Measurements from ENCODE around the gene PPP1R11. TPM values are rescaled to one million over a fixed set of nuclear protein-coding genes. Genes with fewer than 3 reads are reported as not detected.

Gene PPP1R11
- total RNA-seq, 2 donors from 2014 or later = 48.5 to 53.3 TPM

- no peaks in the 10 kb centered on the region for H3K9me3 Mint-ChIP-seq
- H3K27ac Mint-ChIP-seq = no peak overlapping the region
- no peak for ATAC-seq
These were observed 19.8 kb upstream of the PPP1R11 start for GRCh38 chr6:30047220-30047619.

GRCh38 chr6:30053682-30054081 lies 13.3 kb upstream of the PPP1R11 start:
- no peak for ATAC-seq
- no peaks in the 10 kb centered on the region for H3K9me3 Mint-ChIP-seq
- DNase-seq (ENCODE audit: low spot score in 2 of 2) = no peak

More at GRCh38 chr6:30047220-30047619, 19.8 kb upstream of the PPP1R11 start:
- no peaks in the 10 kb centered on the region for H3K36me3 Mint-ChIP-seq
- DNase-seq (ENCODE audit: low spot score in 2 of 2) = no peak

DNA sequence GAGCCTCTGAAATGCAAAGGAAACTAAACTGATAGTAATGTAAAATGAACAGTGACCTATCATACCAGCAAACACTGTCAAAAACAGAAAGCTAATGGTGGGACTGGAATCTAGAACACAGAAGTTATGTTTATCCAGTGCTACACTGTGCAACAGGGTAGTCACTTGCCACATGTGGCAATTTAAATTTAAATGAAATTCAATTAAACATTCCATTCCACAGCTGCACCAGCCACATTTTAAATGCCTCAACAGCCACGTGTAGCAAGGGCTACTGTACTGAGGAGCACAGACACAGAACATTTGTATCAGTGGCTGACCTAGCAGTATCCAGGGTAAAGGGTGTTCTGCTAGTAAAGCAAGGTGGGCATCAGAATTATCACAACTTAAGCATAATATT lies 11.5 kb upstream of the PPP1R11 start:
- ATAC-seq = no peak
- H3K9me3 Mint-ChIP-seq = no peaks in the 10 kb centered on the region
- peaks cover 0 to 1% of the 10 kb centered on the region in 2 donors for H3K36me3 Mint-ChIP-seq
- DNase-seq (ENCODE audit: low spot score in 2 of 2) = no peak
- no peak overlapping the region for H3K27ac Mint-ChIP-seq

More at GRCh38 chr6:30053682-30054081, 13.3 kb upstream of the PPP1R11 start:
- Mint-ChIP-seq H3K36me3 (no peaks in the 10 kb centered on the region), H3K27ac (no peak overlapping the region)

GRCh38 chr6:30060606-30061091 lies 6.3 kb upstream of the PPP1R11 start:
- Mint-ChIP-seq H3K27ac (peak overlapping the region; percentile 91 to 94), H3K36me3 (peaks cover 15 to 37% of the 10 kb centered on the region in 2 donors), H3K9me3 (peaks cover 0 to 4% of the 10 kb centered on the region in 2 donors)
- DNase-seq (ENCODE audit: low spot score in 2 of 2) = no peak
- ATAC-seq = peak; percentile 24 to 31

DNA sequence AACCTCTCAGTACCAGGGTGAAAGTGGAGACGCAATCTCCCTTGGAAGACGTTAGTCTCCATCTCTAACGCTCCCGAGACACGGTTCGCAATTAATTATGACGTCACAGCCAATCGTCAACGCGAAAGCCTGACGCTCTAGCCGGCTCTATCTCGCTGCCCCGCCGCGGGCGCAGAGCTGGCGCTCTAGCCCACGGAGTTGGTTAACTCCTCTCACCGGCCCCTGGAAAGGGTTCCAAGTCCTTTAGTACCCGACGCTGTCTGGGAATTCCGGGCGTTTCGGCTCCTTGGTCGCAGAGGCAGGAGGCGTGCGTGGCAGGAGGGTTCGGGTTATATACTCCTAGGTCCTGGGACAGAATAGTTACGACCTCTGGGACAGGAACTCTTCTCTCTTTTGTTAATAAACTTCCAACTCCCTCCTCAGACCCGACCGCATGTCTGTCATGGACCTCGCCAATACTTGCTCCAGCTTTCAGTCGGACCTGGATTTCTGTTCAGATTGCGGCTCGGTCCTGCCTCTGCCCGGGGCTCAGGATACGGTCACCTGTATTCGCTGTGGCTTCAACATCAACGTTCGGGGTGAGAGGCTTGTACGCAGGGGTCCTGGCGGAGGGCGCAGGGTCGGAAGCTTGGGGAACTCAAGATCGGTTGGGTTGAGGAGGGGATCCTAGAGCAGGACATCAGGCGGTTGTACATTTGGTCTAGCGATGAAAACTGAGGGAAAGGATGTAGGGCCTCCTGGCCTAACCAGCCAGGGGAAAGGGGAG lies 5.7 kb upstream of the PPP1R11 start, which contains the start of gene POLR1H:
POLR1H (plus strand) TSS at position 174 of the 766 bp plus-strand sequence; CDS start at position 434, 260 bp downstream.
- H3K9me3 Mint-ChIP-seq = peaks cover 0 to 4% of the 10 kb centered on the region in 2 donors
- ATAC-seq (peak; percentile 89 to 94), DNase-seq (ENCODE audit: low spot score in 2 of 2) (peak; percentile 79 to 85)
- H3K36me3 Mint-ChIP-seq = peaks cover 17 to 37% of the 10 kb centered on the region in 2 donors
- H3K27ac Mint-ChIP-seq = peak within 1 kb of the TSS; percentile 91 to 99

- H3K9me3 Mint-ChIP-seq = peaks cover 0 to 4% of the 10 kb centered on the region in 2 donors
- DNase-seq (ENCODE audit: low spot score in 2 of 2) = no peak
- ATAC-seq = peak; percentile 46 to 47
These were observed 5.0 kb upstream of the PPP1R11 start for GRCh38 chr6:30061858-30062458.

DNA sequence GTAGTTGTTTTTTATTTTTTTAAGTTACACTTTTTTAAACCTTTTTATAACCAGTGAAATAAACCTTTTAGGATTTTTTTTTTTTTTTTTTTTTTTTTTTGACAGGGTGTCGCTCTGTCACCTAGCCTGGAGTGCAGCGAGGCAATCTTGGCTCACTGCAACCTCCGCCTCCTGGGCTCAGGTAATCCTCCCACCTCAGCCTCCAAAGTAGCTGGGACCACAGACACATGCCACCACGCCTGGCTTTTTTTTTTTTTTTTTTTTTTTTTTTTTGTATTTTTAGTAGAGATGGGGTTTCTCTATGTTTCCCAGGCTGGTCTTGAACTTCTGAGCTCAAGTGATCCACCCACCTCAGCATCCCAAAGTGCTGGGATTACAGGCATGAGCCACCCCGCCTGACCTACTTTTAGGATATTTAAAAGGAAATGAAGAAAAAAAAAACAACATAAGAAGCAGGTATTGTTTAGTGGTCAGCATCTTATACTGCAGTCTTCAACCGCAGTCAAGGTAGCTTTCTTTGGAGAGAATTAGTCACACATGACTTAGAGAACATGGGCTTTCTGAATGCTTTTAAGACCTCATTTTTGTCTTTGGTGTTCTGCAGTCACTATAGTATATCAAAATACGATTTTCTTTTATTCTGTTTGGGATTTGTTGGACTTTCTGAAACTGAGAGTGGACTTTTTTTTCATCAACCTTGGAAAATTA lies 4.4 kb upstream of the PPP1R11 start:
- Mint-ChIP-seq H3K36me3 (peaks cover 27 to 47% of the 10 kb centered on the region in 2 donors), H3K9me3 (peaks cover 0 to 4% of the 10 kb centered on the region in 2 donors), H3K27ac (peak overlapping the region; percentile 91 to 99)
- no peak for ATAC-seq
- DNase-seq (ENCODE audit: low spot score in 2 of 2) = no peak

More at GRCh38 chr6:30061858-30062458, 5.0 kb upstream of the PPP1R11 start:
- H3K27ac Mint-ChIP-seq = peak overlapping the region; percentile 91 to 99
- H3K36me3 Mint-ChIP-seq = peaks cover 20 to 40% of the 10 kb centered on the region in 2 donors

- H3K27ac Mint-ChIP-seq = peak overlapping the region; percentile 64 to 67
These were observed 3.7 kb upstream of the PPP1R11 start for GRCh38 chr6:30063315-30063714.

GRCh38 chr6:30066082-30066481 lies 916 bp upstream of the PPP1R11 start:
- Mint-ChIP-seq H3K9me3 (peaks cover 0 to 4% of the 10 kb centered on the region in 2 donors), H3K27ac (peak overlapping the region; percentile 91 to 100), H3K36me3 (peaks cover 52 to 54% of the 10 kb centered on the region in 2 donors)
- ATAC-seq = no peak
- DNase-seq (ENCODE audit: low spot score in 2 of 2) = no peak

More at GRCh38 chr6:30063315-30063714, 3.7 kb upstream of the PPP1R11 start:
- H3K36me3 Mint-ChIP-seq = peaks cover 34 to 51% of the 10 kb centered on the region in 2 donors
- no peak for ATAC-seq
- no peak for DNase-seq (ENCODE audit: low spot score in 2 of 2)
- H3K9me3 Mint-ChIP-seq = peaks cover 0 to 4% of the 10 kb centered on the region in 2 donors

DNA sequence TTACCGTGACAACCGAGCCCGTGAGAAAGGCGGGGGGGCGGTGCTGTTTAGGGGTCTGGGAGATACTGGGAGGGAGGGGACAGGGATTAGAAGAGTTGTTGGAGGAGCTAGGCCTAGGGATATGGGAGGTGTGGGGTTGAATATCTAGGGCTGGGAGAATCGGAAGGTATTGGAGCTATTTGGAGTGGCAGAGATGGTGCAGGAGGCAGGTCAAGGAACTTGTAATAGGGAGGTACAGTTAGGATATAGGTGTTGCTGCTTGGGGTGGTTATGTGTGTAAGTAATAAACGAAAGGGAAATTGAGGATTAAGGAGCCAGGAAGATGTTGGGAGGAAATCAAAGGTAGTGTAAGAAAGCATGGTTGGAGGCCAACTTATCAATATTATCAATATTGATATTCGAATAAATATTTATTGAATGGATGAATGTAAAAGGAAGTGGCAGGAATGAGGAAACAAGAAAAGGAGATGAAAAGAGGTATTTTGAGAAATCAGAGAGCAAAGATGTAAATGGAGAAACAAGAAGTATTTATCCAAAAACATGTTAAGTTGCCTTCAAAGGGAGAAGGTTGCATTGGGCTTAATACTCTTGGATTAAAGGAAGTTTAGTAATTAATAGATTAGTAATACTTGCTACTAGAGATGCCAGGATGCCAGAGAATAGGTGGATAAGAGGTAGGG lies 602 bp downstream of the PPP1R11 start:
- no peak for ATAC-seq
- Mint-ChIP-seq H3K36me3 (peaks cover 48 to 51% of the 10 kb centered on the region in 2 donors), H3K9me3 (peaks cover 0 to 4% of the 10 kb centered on the region in 2 donors), H3K27ac (peak overlapping the region; percentile 91 to 100)
- DNase-seq (ENCODE audit: low spot score in 2 of 2) = no peak

DNA sequence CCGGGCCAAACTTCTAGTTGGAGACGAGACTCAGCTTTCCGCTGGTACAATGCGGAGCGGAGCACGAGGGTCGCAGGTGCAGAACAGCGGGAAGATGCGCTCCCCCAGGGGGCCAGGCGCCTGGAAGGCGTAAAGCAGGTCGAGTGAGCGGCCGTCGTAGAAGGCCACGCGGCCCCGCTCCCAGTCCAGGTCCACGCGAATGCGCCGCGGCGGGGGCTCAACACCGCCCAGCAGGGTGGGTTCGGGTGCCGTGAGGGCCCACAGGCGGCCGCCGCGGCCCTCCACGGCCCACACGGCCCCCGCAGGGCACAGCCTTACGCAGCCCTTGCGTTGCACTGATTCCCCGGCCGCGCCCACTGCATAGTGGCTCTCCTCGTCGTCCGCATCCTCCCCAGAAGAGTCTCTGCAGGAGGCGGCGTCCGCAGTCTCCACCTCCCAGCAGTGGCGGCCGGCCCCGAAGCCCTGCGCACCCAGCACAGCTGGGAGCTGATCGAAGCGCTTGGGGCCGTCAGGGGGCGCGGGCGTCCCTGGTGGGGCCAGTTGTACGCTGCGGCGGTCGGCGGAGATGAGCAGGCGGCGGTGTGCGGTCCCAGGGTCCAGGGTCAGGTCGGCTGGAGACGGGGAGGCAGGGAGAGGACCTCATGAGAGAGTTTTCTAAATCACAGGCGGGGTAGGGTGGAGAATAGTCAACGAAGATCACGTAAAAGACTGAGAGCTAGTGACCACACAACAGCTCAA lies 4.3 kb downstream of the PPP1R11 start:
- H3K36me3 Mint-ChIP-seq = peaks cover 35 to 43% of the 10 kb centered on the region in 2 donors
- no peak overlapping the region for H3K27ac Mint-ChIP-seq
- no peaks in the 10 kb centered on the region for H3K9me3 Mint-ChIP-seq
- ATAC-seq = no peak
- no peak for DNase-seq (ENCODE audit: low spot score in 2 of 2)

GRCh38 chr6:30071858-30072257 lies 4.9 kb downstream of the PPP1R11 start:
- DNase-seq (ENCODE audit: low spot score in 2 of 2) (no peak), ATAC-seq (no peak)
- Mint-ChIP-seq H3K27ac (no peak overlapping the region), H3K36me3 (peaks cover 34 to 40% of the 10 kb centered on the region in 2 donors), H3K9me3 (no peaks in the 10 kb centered on the region)

DNA sequence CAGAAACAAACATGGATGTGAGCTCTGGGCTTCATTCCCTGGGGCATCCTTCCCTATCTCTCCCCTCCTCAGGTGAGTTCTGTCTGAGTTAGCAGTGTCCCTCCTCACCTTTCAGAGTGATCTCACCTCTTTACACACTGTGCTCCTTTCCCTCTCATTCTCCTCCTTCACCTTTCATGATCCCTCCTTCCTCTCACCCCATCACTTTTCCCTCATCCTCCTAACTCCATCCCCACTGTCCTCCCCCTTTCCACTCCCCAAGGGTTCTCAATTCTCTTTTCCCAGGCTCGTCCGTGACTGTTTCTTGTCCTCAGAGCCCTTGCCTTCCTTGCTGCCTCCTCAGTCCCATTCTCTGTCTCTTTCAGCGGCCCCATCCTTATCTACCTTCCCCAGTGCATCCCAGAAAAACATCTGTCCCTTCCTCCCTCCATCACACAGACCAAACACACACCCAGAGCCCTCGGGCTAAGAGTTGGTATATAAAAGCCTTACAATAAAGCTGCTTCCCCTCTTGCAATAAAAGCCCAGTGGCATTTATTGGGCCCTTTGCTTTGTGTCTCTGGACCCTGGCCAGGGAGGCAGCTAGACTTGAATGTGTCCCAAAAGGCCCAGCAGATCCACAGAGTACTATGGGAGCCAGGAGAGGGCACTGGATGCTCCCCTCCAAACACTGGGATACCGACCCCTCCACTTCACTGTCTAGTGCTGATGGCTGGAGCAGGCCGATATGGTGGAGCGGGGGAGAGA lies 6.7 kb downstream of the PPP1R11 start:
- ATAC-seq = no peak
- peaks cover 19 to 23% of the 10 kb centered on the region in 2 donors for H3K36me3 Mint-ChIP-seq
- no peaks in the 10 kb centered on the region for H3K9me3 Mint-ChIP-seq

DNA sequence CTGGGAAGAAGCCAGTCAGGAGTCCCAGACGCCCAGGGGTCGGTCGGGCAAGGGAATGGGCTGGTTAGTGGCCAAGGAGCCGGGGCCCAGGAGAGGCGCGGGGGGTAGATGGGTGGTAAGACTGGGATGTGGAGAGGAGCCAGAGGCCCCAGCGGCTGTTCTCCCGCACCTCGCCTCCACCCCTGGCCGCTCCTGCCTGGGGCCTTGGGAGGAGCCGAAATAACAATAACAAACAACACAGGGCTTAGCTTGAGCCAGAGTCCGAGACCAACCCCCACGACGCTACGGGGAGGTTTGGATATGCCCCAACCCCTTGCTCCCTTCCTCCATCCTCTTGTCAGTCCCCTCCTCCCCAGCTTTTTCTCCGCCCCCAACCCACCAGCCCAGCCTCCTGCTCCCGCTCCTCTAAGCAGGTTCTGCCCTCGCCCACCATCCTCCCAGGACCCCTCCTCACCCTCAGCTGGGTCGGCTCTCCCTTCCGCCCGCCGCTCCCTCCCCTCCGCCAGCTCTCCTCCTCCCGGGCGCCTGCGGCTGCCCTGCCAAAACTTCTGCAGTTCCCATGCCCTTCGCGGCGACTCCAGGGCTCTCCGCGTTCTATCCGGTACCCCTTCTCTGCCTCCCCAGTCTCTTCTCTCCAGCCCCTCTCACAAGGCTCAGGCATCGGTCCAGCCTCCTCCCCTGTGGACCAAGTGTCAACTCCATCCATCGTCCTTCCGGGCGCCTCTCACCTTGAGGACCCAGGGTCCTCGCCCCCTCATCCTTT lies 7.5 kb downstream of the PPP1R11 start:
- DNase-seq (ENCODE audit: low spot score in 2 of 2) = no peak
- Mint-ChIP-seq H3K27ac (peak overlapping the region in 1 of 2 donors; percentile 17), H3K9me3 (no peaks in the 10 kb centered on the region), H3K36me3 (peaks cover 19 to 22% of the 10 kb centered on the region in 2 donors)
- ATAC-seq = peak in 1 of 2 donors; percentile 20

More for the DNA sequence above, 6.7 kb downstream of the PPP1R11 start:
- peak overlapping the region in 1 of 2 donors; percentile 17 for H3K27ac Mint-ChIP-seq
- DNase-seq (ENCODE audit: low spot score in 2 of 2) = no peak

All from activated naive CD4-positive, alpha-beta T cell treated with anti-CD3 and anti-CD28 coated beads, Interleukin-2, amount 50 U/mL, for 72 hours (primary cell).